Activated CD4-positive, alpha-beta T cell treated with anti-CD3 and anti-CD28 coated beads for 4 hours (primary cell): ENCODE results near the gene GRIN2A.

ENCODE experiments used
- DNase-seq, 2 donors: peaks; one replicate each; pipeline ENCODE4 v3.0.0-alpha.2; 2020

Gene GRIN2A

GRCh38 chr16:9846362-9847099 lies 335.7 kb downstream of the GRIN2A start:
- DNase-seq, result no peak

- no peak for DNase-seq
Measured at GRCh38 chr16:9845661-9846361, 336.4 kb downstream of the GRIN2A start.

GRCh38 chr16:9844361-9844760 lies 337.9 kb downstream of the GRIN2A start:
- DNase-seq, result no peak

GRCh38 chr16:9843424-9844018 lies 338.7 kb downstream of the GRIN2A start:
- DNase-seq, result no peak

- no peak for DNase-seq
Measured at GRCh38 chr16:9840761-9841665, 341.2 kb downstream of the GRIN2A start.

GRCh38 chr16:9837481-9837880 lies 344.7 kb downstream of the GRIN2A start:
- DNase-seq, result no peak

GRCh38 chr16:9836118-9836736 lies 346.0 kb downstream of the GRIN2A start:
- DNase-seq, result no peak

- DNase-seq, result no peak
Measured at GRCh38 chr16:9827062-9827752, 355.0 kb downstream of the GRIN2A start.

GRCh38 chr16:9826656-9827055 lies 355.6 kb downstream of the GRIN2A start:
- DNase-seq, result no peak

- DNase-seq, result no peak
Measured at GRCh38 chr16:9824200-9825068, 357.8 kb downstream of the GRIN2A start.

GRCh38 chr16:9823510-9823909 lies 358.7 kb downstream of the GRIN2A start:
- no peak for DNase-seq

GRCh38 chr16:9821970-9822369 lies 360.3 kb downstream of the GRIN2A start:
- no peak for DNase-seq

- DNase-seq, result no peak
Measured at GRCh38 chr16:9821331-9821730, 360.9 kb downstream of the GRIN2A start.

GRCh38 chr16:9820476-9821246 lies 361.6 kb downstream of the GRIN2A start:
- no peak for DNase-seq

- no peak for DNase-seq
Measured at GRCh38 chr16:9818702-9819101, 363.5 kb downstream of the GRIN2A start.

GRCh38 chr16:9817586-9817985 lies 364.6 kb downstream of the GRIN2A start:
- DNase-seq, result no peak

GRCh38 chr16:9816644-9817043 lies 365.6 kb downstream of the GRIN2A start:
- no peak for DNase-seq

- DNase-seq, result no peak
Measured at GRCh38 chr16:9813665-9814064, 368.6 kb downstream of the GRIN2A start.

- DNase-seq, result no peak
Measured at GRCh38 chr16:9808210-9808609, 374.0 kb downstream of the GRIN2A start.

GRCh38 chr16:9807302-9807701 lies 374.9 kb downstream of the GRIN2A start:
- no peak for DNase-seq
